Stimulated activated CD4-positive, alpha-beta T cell treated with anti-CD3 and anti-CD28 coated beads, TNF-alpha, amount 100 ng/mL, for 4 hours (primary cell): Measurements from ENCODE around the gene ZNF235.
"Not testable (repeated sequence)": the region's sequence is repeated elsewhere in the genome, so short reads cannot be mapped to it uniquely, and the experiment has no call there.

Experiments used
- DNase-seq, 3 experiments: peaks; one replicate each; pipeline ENCODE4 v3.0.0-alpha.2; 2020; ENCODE audit warnings: low read depth in 3 of 3

ZNF235 gene

GRCh38 chr19:44255705-44256411 lies 49.0 kb downstream of the ZNF235 start:
- no peak for DNase-seq

- DNase-seq, result no peak
Measured at GRCh38 chr19:44254496-44254895, 50.3 kb downstream of the ZNF235 start.

GRCh38 chr19:44253392-44253791 lies 51.4 kb downstream of the ZNF235 start:
- not testable (repeated sequence) for DNase-seq

DNA sequence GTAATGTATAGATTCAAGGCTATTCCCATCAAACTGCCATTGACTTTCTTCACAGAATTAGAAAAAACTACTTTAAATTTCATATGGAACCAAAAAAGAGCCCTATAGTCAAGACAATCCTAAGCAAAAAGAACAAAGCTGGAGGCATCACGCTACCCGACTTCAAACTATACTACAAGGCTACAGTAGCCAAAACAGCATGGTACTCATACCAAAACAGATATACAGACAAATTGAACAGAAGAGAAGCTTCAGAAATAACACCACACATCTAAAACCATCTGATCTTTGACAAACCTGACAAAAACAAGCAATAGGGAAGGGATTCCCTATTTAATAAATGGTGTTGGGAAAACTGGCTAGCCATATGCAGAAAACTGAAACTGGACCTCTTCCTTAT lies 52.5 kb downstream of the ZNF235 start:
- DNase-seq, result not testable (repeated sequence)

DNA sequence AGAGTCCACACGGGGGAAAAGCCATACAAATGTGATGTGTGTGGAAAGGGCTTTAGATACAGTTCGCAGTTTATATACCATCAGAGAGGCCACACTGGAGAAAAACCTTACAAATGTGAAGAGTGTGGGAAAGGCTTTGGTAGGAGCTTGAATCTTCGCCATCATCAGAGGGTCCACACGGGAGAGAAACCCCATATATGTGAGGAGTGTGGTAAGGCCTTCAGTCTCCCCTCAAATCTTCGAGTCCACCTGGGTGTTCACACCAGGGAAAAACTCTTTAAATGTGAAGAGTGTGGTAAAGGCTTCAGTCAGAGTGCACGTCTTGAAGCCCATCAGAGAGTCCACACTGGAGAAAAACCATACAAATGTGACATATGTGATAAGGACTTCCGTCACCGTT lies 68.4 kb downstream of the ZNF235 start:
- no peak for DNase-seq
